GM23338 (cell line): Measurements from ENCODE around the gene MAP2K2. TPM values are rescaled to one million over a fixed set of nuclear protein-coding genes. Genes with fewer than 3 reads are reported as not detected.

Experiments used
- ATAC-seq: fragments of 200-7000 bp; cut with Tn5 transposase; 3 replicates; pipeline ENCODE4 v1.9.1; 2020
- DNase-seq: peaks from one replicate; pipeline ENCODE4 v3.0.0-alpha.2; 2015; ENCODE audit warnings: low spot score
- H2AFZ ChIP-seq: fragments of 200-600 bp; sonication (generic); 2 replicates; pipeline ENCODE4 v1.8.0; 2016; ENCODE audit warnings: antibody characterized with exemption, mild to moderate bottlenecking, moderate library complexity
- H3F3A ChIP-seq: fragments of 200-600 bp; sonication (generic); replicated peaks from 2 replicates; pipeline ENCODE4 v1.8.0; 2017; ENCODE audit warnings: antibody characterized with exemption, mixed run types, low read depth
- H3K27ac ChIP-seq: fragments of 200-600 bp; sonication (generic); 2 replicates; pipeline ENCODE4 v1.6.1; 2016; ENCODE audit warnings: low read depth
- H3K27me3 ChIP-seq: fragments of 200-600 bp; sonication (generic); 2 replicates; pipeline ENCODE4 v1.8.0; 2016; ENCODE audit warnings: mild to moderate bottlenecking, mixed run types, moderate library complexity; ENCODE audit not compliant: insufficient read depth
- H3K36me3 ChIP-seq: fragments of 200-600 bp; sonication (generic); 2 replicates; pipeline ENCODE4 v1.8.0; 2016; ENCODE audit warnings: mild to moderate bottlenecking; ENCODE audit not compliant: insufficient read depth
- H3K4me1 ChIP-seq: fragments of 200-600 bp; sonication (generic); 2 replicates; pipeline ENCODE4 v1.8.0; 2016; ENCODE audit warnings: mild to moderate bottlenecking, moderate library complexity; ENCODE audit not compliant: insufficient read depth
- H3K4me2 ChIP-seq: fragments of 200-600 bp; sonication (generic); 2 replicates; pipeline ENCODE4 v1.7.1; 2017; ENCODE audit warnings: mixed run types
- H3K4me3 ChIP-seq: fragments of 200-600 bp; sonication (generic); 2 replicates; pipeline ENCODE4 v1.6.1; 2016; ENCODE audit warnings: mixed run types
- H3K79me2 ChIP-seq: fragments of 200-600 bp; sonication (generic); replicated peaks from 2 replicates; pipeline ENCODE4 v1.8.0; 2017; ENCODE audit warnings: mild to moderate bottlenecking; ENCODE audit not compliant: insufficient read depth
- H3K9me2 ChIP-seq: fragments of 200-600 bp; sonication (generic); 2 replicates; pipeline ENCODE4 v1.8.0; 2017; ENCODE audit not compliant: insufficient read depth
- H4K20me1 ChIP-seq: fragments of 200-600 bp; sonication (generic); replicated peaks from 2 replicates; pipeline ENCODE4 v1.8.0; 2017; ENCODE audit warnings: mild to moderate bottlenecking; ENCODE audit not compliant: insufficient read depth
- H3K27ac Mint-ChIP-seq: 2 replicates; pipeline ENCODE4 v1.8.0; 2020; ENCODE audit warnings: inconsistent platforms, mild to moderate bottlenecking, moderate library complexity, mixed read lengths
- H3K27me3 Mint-ChIP-seq: 3 replicates; pipeline ENCODE4 v1.8.0; 2022; ENCODE audit warnings: low read depth, mild to moderate bottlenecking, moderate library complexity, mixed read lengths, inconsistent platforms; ENCODE audit not compliant: insufficient read depth, poor library complexity
- H3K36me3 Mint-ChIP-seq: 3 replicates; pipeline ENCODE4 v1.8.0; 2021; ENCODE audit warnings: low read depth, mild to moderate bottlenecking, inconsistent platforms, moderate library complexity, mixed read lengths
- H3K4me1 Mint-ChIP-seq: 3 replicates; pipeline ENCODE4 v1.8.0; 2020; ENCODE audit warnings: mild to moderate bottlenecking, inconsistent platforms, mixed read lengths
- H3K4me3 Mint-ChIP-seq: 3 replicates; pipeline ENCODE4 v1.8.0; 2021; ENCODE audit warnings: moderate library complexity, mild to moderate bottlenecking, inconsistent platforms, mixed read lengths
- H3K9me3 Mint-ChIP-seq: 3 replicates; pipeline ENCODE4 v1.8.0; 2020; ENCODE audit warnings: moderate library complexity, mild to moderate bottlenecking, inconsistent platforms, mixed read lengths
- CREB1 ChIP-seq: fragments of 250-450 bp; sonication (Bioruptor Pico); IDR thresholded peaks from 2 replicates; pipeline ENCODE4 v1.5.0; 2020; ENCODE audit warnings: low read depth, mild to moderate bottlenecking, moderate library complexity
- EZH2 ChIP-seq: fragments of 200-600 bp; sonication (generic); IDR thresholded peaks from one replicate; pipeline ENCODE4 v1.8.0; 2017; ENCODE audit warnings: antibody characterized with exemption, mild to moderate bottlenecking, low read depth; ENCODE audit not compliant: unreplicated experiment
- JUNB ChIP-seq: IDR thresholded peaks from one replicate; pipeline ENCODE4 v1.6.1; 2016; ENCODE audit warnings: antibody characterized with exemption; ENCODE audit not compliant: unreplicated experiment
- POLR2AphosphoS5 ChIP-seq: IDR thresholded peaks from 2 replicates; pipeline ENCODE4 v1.6.1; 2016; ENCODE audit warnings: antibody characterized with exemption, low read depth
- STAT1 ChIP-seq: IDR thresholded peaks from one replicate; pipeline ENCODE4 v1.6.1; 2016; ENCODE audit warnings: antibody characterized with exemption; ENCODE audit not compliant: unreplicated experiment
- polyA plus RNA-seq: library from polyadenylated mRNA; unstranded; fragments of >200 nt; fragmentation: Nextera tagmentation; extraction: Ambion mirVana; gene quantifications from 2 replicates; pipeline ENCODE4 v1.2.1, GENCODE V29; 2016
- total RNA-seq: library from RNA; depleted of rRNA; stranded (reverse); fragments of >200 nt; shearing (Covaris generic); gene quantifications from 2 replicates; pipeline ENCODE4 v1.2.3, GENCODE V29; 2014
- TF ChIP-seq, protein P1 (sequence below): fragments of 250-450 bp; sonication (Bioruptor Pico); IDR thresholded peaks from 2 replicates; pipeline ENCODE4 v1.5.0; 2020; ENCODE audit warnings: mild to moderate bottlenecking, moderate library complexity
- TF ChIP-seq, protein P2 (sequence below): IDR thresholded peaks from one replicate; pipeline ENCODE4 v1.6.1; 2018; ENCODE audit warnings: antibody characterized with exemption; ENCODE audit not compliant: unreplicated experiment

MAP2K2 gene
- total and polyA plus RNA-seq, 2 experiments from 2014 or later: 99.7 to 151 TPM

DNA sequence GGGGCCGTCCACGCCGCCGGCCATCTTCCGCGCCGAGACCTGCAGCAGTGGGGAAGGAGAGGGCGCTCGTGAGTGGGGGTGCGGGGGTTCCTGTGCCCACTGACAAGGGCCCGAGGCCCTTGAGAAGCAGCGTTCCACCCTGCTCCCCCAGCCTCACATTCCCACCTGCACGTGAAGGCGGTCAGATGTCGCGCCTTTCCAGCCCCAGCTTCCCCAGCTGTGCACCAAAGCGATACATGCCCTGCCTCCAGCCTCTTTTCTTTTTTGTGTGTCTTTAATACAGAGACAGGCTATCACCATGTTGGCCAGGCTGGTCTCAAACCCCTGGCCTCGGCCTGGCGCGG lies 68.7 kb downstream of the MAP2K2 start:
- Mint-ChIP-seq H3K36me3 (peaks cover 41% of the 10 kb centered on the region), H3K9me3 (no peaks in the 10 kb centered on the region; the same call in 1 of the 3 replicates), H3K27ac (no peak overlapping the region), H3K4me1 (peaks cover 10% of the 10 kb centered on the region), H3K4me3 (no peak overlapping the region), H3K27me3 (peaks cover 19% of the 10 kb centered on the region)
- Histone ChIP-seq H3K36me3 (no peaks in the 10 kb centered on the region), H3K4me1 (0 out of 2 replicates have a peak, but pooled peaks cover under 1% of the 10 kb centered on the region), H3K79me2 (peaks cover 74% of the 10 kb centered on the region), H3K4me3 (no peak overlapping the region), H3K27ac (no peak overlapping the region), H2AFZ (no peak overlapping the region), H3K4me2 (no peak overlapping the region), H3F3A (peaks cover 34% of the 10 kb centered on the region), H3K27me3 (no peaks in the 10 kb centered on the region), H3K9me2 (no peaks in the 10 kb centered on the region), H4K20me1 (peaks cover 45% of the 10 kb centered on the region)
- DNase-seq: no peak
- ATAC-seq: no peak
- no peak for TF ChIP-seq JUNB
- TF ChIP-seq, protein P1, sequence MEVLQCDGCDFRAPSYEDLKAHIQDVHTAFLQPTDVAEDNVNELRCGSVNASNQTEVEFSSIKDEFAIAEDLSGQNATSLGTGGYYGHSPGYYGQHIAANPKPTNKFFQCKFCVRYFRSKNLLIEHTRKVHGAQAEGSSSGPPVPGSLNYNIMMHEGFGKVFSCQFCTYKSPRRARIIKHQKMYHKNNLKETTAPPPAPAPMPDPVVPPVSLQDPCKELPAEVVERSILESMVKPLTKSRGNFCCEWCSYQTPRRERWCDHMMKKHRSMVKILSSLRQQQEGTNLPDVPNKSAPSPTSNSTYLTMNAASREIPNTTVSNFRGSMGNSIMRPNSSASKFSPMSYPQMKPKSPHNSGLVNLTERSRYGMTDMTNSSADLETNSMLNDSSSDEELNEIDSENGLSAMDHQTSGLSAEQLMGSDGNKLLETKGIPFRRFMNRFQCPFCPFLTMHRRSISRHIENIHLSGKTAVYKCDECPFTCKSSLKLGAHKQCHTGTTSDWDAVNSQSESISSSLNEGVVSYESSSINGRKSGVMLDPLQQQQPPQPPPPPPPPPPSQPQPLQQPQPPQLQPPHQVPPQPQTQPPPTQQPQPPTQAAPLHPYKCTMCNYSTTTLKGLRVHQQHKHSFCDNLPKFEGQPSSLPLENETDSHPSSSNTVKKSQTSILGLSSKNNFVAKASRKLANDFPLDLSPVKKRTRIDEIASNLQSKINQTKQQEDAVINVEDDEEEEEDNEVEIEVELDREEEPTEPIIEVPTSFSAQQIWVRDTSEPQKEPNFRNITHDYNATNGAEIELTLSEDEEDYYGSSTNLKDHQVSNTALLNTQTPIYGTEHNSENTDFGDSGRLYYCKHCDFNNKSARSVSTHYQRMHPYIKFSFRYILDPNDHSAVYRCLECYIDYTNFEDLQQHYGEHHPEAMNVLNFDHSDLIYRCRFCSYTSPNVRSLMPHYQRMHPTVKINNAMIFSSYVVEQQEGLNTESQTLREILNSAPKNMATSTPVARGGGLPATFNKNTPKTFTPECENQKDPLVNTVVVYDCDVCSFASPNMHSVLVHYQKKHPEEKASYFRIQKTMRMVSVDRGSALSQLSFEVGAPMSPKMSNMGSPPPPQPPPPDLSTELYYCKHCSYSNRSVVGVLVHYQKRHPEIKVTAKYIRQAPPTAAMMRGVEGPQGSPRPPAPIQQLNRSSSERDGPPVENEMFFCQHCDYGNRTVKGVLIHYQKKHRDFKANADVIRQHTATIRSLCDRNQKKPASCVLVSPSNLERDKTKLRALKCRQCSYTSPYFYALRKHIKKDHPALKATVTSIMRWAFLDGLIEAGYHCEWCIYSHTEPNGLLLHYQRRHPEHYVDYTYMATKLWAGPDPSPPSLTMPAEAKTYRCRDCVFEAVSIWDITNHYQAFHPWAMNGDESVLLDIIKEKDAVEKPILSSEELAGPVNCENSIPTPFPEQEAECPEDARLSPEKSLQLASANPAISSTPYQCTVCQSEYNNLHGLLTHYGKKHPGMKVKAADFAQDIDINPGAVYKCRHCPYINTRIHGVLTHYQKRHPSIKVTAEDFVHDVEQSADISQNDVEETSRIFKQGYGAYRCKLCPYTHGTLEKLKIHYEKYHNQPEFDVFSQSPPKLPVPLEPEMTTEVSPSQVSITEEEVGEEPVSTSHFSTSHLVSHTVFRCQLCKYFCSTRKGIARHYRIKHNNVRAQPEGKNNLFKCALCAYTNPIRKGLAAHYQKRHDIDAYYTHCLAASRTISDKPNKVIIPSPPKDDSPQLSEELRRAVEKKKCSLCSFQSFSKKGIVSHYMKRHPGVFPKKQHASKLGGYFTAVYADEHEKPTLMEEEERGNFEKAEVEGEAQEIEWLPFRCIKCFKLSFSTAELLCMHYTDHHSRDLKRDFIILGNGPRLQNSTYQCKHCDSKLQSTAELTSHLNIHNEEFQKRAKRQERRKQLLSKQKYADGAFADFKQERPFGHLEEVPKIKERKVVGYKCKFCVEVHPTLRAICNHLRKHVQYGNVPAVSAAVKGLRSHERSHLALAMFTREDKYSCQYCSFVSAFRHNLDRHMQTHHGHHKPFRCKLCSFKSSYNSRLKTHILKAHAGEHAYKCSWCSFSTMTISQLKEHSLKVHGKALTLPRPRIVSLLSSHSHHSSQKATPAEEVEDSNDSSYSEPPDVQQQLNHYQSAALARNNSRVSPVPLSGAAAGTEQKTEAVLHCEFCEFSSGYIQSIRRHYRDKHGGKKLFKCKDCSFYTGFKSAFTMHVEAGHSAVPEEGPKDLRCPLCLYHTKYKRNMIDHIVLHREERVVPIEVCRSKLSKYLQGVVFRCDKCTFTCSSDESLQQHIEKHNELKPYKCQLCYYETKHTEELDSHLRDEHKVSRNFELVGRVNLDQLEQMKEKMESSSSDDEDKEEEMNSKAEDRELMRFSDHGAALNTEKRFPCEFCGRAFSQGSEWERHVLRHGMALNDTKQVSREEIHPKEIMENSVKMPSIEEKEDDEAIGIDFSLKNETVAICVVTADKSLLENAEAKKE: no peak
- TF ChIP-seq, protein P2, sequence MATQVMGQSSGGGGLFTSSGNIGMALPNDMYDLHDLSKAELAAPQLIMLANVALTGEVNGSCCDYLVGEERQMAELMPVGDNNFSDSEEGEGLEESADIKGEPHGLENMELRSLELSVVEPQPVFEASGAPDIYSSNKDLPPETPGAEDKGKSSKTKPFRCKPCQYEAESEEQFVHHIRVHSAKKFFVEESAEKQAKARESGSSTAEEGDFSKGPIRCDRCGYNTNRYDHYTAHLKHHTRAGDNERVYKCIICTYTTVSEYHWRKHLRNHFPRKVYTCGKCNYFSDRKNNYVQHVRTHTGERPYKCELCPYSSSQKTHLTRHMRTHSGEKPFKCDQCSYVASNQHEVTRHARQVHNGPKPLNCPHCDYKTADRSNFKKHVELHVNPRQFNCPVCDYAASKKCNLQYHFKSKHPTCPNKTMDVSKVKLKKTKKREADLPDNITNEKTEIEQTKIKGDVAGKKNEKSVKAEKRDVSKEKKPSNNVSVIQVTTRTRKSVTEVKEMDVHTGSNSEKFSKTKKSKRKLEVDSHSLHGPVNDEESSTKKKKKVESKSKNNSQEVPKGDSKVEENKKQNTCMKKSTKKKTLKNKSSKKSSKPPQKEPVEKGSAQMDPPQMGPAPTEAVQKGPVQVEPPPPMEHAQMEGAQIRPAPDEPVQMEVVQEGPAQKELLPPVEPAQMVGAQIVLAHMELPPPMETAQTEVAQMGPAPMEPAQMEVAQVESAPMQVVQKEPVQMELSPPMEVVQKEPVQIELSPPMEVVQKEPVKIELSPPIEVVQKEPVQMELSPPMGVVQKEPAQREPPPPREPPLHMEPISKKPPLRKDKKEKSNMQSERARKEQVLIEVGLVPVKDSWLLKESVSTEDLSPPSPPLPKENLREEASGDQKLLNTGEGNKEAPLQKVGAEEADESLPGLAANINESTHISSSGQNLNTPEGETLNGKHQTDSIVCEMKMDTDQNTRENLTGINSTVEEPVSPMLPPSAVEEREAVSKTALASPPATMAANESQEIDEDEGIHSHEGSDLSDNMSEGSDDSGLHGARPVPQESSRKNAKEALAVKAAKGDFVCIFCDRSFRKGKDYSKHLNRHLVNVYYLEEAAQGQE: no peak
- no peak for TF ChIP-seq CREB1 (CRISPR knock-in tag)
- no peak for TF ChIP-seq STAT1
- no peak for TF ChIP-seq EZH2
- TF ChIP-seq POLR2AphosphoS5: no peak
